KOPT-K1 (cell line): ENCODE measurements around the gene CHN2.

Source experiments
- H3K27ac ChIP-seq: fragments of 200-600 bp; sonication (generic); 2 replicates; pipeline ENCODE4 v1.5.1; 2016; ENCODE audit warnings: antibody characterized with exemption, mild to moderate bottlenecking, low read depth, low read length; ENCODE audit not compliant: poor library complexity, severe bottlenecking
- H3K36me3 ChIP-seq: fragments of 200-600 bp; sonication (generic); 2 replicates; pipeline ENCODE4 v1.5.1; 2017; ENCODE audit warnings: antibody characterized with exemption, mild to moderate bottlenecking, low read length, moderate library complexity; ENCODE audit not compliant: insufficient read depth
- H3K9me3 ChIP-seq: fragments of 200-600 bp; sonication (generic); 2 replicates; pipeline ENCODE4 v1.5.1; 2017; ENCODE audit warnings: antibody characterized with exemption, low read length, mild to moderate bottlenecking; ENCODE audit not compliant: insufficient read depth, poor library complexity, severe bottlenecking

Gene CHN2

GRCh38 chr7:29480934-29481651 is 286.5 kb downstream of the CHN2 start:
- Histone ChIP-seq H3K27ac (no peak overlapping the region), H3K36me3 (no peaks in the 10 kb centered on the region; the same call in 1 of the 2 replicates), H3K9me3 (no peaks in the 10 kb centered on the region)

GRCh38 chr7:29482056-29482455 is 287.5 kb downstream of the CHN2 start:
- Histone ChIP-seq H3K36me3 (no peaks in the 10 kb centered on the region; the same call in 1 of the 2 replicates), H3K27ac (no peak overlapping the region), H3K9me3 (no peaks in the 10 kb centered on the region)

- H3K27ac ChIP-seq, result no peak overlapping the region
- no peaks in the 10 kb centered on the region for H3K9me3 ChIP-seq
- H3K36me3 ChIP-seq, result no peaks in the 10 kb centered on the region; the same call in 1 of the 2 replicates
These were observed 288.9 kb downstream of the CHN2 start for GRCh38 chr7:29483219-29484104.

GRCh38 chr7:29484280-29484679 is 289.7 kb downstream of the CHN2 start:
- Histone ChIP-seq H3K27ac (no peak overlapping the region), H3K9me3 (no peaks in the 10 kb centered on the region), H3K36me3 (no peaks in the 10 kb centered on the region; the same call in 1 of the 2 replicates)

GRCh38 chr7:29485339-29486190 is 291.0 kb downstream of the CHN2 start:
- Histone ChIP-seq H3K9me3 (no peaks in the 10 kb centered on the region), H3K27ac (no peak overlapping the region), H3K36me3 (no peaks in the 10 kb centered on the region)

- Histone ChIP-seq H3K36me3 (no peaks in the 10 kb centered on the region), H3K27ac (no peak overlapping the region), H3K9me3 (no peaks in the 10 kb centered on the region)
These were observed 291.7 kb downstream of the CHN2 start for GRCh38 chr7:29486191-29486700.

- H3K9me3 ChIP-seq, result no peaks in the 10 kb centered on the region
- no peaks in the 10 kb centered on the region for H3K36me3 ChIP-seq
- no peak overlapping the region for H3K27ac ChIP-seq
These were observed 292.8 kb downstream of the CHN2 start for GRCh38 chr7:29487424-29487823.

- Histone ChIP-seq H3K27ac (no peak overlapping the region), H3K9me3 (no peaks in the 10 kb centered on the region), H3K36me3 (no peaks in the 10 kb centered on the region)
These were observed 293.8 kb downstream of the CHN2 start for GRCh38 chr7:29488203-29488970.

- Histone ChIP-seq H3K9me3 (no peaks in the 10 kb centered on the region), H3K27ac (no peak overlapping the region), H3K36me3 (no peaks in the 10 kb centered on the region)
These were observed 294.4 kb downstream of the CHN2 start for GRCh38 chr7:29488977-29489376.

- H3K9me3 ChIP-seq, result no peaks in the 10 kb centered on the region
- no peak overlapping the region for H3K27ac ChIP-seq
- no peaks in the 10 kb centered on the region for H3K36me3 ChIP-seq
These were observed 295.6 kb downstream of the CHN2 start for GRCh38 chr7:29490094-29490607.

- H3K9me3 ChIP-seq, result no peaks in the 10 kb centered on the region
- H3K36me3 ChIP-seq, result peaks cover 18% of the 10 kb centered on the region
- no peak overlapping the region for H3K27ac ChIP-seq
These were observed 299.8 kb downstream of the CHN2 start for GRCh38 chr7:29494350-29494749.

GRCh38 chr7:29495653-29496052 is 301.1 kb downstream of the CHN2 start:
- Histone ChIP-seq H3K36me3 (peaks cover 25% of the 10 kb centered on the region), H3K27ac (no peak overlapping the region), H3K9me3 (no peaks in the 10 kb centered on the region)

GRCh38 chr7:29496355-29497020 is 301.9 kb downstream of the CHN2 start:
- Histone ChIP-seq H3K9me3 (no peaks in the 10 kb centered on the region), H3K27ac (no peak overlapping the region), H3K36me3 (peaks cover 34% of the 10 kb centered on the region)
